ENCODE results near the gene HSP90B1.

GRCh38 chr12:103936679-103937078 is 6.5 kb downstream of the HSP90B1 start:
- TF ChIP-seq CTCF (tag by site-specific recombination; IDR thresholded peaks at IDR 0.05) (no peak), MZF1 (tag by site-specific recombination; IDR thresholded peaks at IDR 0.05; ENCODE audit: borderline replicate concordance) (no peak), MEIS1 (CRISPR knock-in tag; IDR thresholded peaks at IDR 0.05; ENCODE audit: borderline replicate concordance) (no peak), ZNF707 (tag by site-specific recombination; IDR thresholded peaks at IDR 0.05) (no peak), ZBTB21 (tag by site-specific recombination; IDR thresholded peaks at IDR 0.05) (no peak), ZFP3 (tag by site-specific recombination; IDR thresholded peaks at IDR 0.05; ENCODE audit: low read depth) (no peak), KLF10 (tag by site-specific recombination; IDR thresholded peaks at IDR 0.05) (no peak), ZNF121 (tag by site-specific recombination; IDR thresholded peaks at IDR 0.05) (no peak), ZNF423 (tag by site-specific recombination; IDR thresholded peaks at IDR 0.05) (no peak), ZNF138 (tag by site-specific recombination; IDR thresholded peaks at IDR 0.05; ENCODE audit: borderline replicate concordance) (no peak), REST (tag by site-specific recombination; IDR thresholded peaks at IDR 0.05) (no peak)
- TF ChIP-seq, protein P1, sequence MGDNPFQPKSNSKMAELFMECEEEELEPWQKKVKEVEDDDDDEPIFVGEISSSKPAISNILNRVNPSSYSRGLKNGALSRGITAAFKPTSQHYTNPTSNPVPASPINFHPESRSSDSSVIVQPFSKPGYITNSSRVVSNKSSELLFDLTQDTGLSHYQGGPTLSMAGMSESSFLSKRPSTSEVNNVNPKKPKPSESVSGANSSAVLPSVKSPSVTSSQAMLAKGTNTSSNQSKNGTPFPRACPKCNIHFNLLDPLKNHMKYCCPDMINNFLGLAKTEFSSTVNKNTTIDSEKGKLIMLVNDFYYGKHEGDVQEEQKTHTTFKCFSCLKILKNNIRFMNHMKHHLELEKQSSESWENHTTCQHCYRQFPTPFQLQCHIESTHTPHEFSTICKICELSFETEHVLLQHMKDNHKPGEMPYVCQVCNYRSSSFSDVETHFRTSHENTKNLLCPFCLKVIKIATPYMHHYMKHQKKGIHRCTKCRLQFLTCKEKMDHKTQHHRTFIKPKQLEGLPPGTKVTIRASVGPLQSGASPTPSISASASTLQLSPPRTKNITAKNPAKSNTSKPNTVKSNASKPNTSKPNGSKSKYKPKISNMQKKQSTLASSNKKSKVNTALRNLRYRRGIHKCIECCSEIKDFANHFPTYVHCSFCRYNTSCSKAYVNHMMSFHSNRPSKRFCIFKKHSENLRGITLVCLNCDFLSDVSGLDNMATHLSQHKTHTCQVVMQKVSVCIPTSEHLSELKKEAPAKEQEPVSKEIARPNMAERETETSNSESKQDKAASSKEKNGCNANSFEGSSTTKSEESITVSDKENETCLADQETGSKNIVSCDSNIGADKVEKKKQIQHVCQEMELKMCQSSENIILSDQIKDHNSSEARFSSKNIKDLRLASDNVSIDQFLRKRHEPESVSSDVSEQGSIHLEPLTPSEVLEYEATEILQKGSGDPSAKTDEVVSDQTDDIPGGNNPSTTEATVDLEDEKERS (tag by site-specific recombination; IDR thresholded peaks at IDR 0.05) = no peak
- TF ChIP-seq, protein P2, sequence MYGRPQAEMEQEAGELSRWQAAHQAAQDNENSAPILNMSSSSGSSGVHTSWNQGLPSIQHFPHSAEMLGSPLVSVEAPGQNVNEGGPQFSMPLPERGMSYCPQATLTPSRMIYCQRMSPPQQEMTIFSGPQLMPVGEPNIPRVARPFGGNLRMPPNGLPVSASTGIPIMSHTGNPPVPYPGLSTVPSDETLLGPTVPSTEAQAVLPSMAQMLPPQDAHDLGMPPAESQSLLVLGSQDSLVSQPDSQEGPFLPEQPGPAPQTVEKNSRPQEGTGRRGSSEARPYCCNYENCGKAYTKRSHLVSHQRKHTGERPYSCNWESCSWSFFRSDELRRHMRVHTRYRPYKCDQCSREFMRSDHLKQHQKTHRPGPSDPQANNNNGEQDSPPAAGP (tag by site-specific recombination; IDR thresholded peaks at IDR 0.05) = no peak
